ENCODE data around the gene NECAB3.
A peak's percentile ranks its signal among the peaks of the same experiment; 100 is the strongest.

Gene NECAB3, protein sequence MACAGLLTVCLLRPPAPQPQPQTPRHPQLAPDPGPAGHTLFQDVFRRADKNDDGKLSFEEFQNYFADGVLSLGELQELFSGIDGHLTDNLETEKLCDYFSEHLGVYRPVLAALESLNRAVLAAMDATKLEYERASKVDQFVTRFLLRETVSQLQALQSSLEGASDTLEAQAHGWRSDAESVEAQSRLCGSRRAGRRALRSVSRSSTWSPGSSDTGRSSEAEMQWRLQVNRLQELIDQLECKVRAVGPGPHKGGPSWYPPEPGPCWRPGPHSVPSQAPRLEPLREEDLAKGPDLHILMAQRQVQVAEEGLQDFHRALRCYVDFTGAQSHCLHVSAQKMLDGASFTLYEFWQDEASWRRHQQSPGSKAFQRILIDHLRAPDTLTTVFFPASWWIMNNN
- 9.5 to 13.7 (median 12.0) reads per million in 3 donors for total RNA-seq

GRCh38 chr20:33674294-33675135 is at the start of gene NECAB3:
NECAB3 (minus strand) TSS chr20:33674428; CDS start chr20:33674352, 76 bp downstream.
- Histone ChIP-seq H3K36me3 (ENCODE audit: control insufficient read depth, insufficient read depth, low read length) (no peaks in the 10 kb centered on the region), H3K27me3 (replicated peaks; ENCODE audit: control insufficient read depth, insufficient read depth, low read length, poor library complexity, severe bottlenecking) (no peaks in the 10 kb centered on the region), H3K27ac (ENCODE audit: insufficient read depth, low read length, poor library complexity, severe bottlenecking) (peak within 1 kb of the TSS; percentile 23), H3K4me3 (ENCODE audit: insufficient read depth, low read depth, low read length, poor library complexity, severe bottlenecking) (peak within 1 kb of the TSS; percentile 58), H3K9me3 (ENCODE audit: control insufficient read depth, low read length) (no peaks in the 10 kb centered on the region), H3K4me1 (ENCODE audit: control insufficient read depth, insufficient read depth, low read length, poor library complexity, severe bottlenecking) (peaks cover 23% of the 10 kb centered on the region)
- DNase-seq = peak; percentile 51 to 59 (median 52)

DNA sequence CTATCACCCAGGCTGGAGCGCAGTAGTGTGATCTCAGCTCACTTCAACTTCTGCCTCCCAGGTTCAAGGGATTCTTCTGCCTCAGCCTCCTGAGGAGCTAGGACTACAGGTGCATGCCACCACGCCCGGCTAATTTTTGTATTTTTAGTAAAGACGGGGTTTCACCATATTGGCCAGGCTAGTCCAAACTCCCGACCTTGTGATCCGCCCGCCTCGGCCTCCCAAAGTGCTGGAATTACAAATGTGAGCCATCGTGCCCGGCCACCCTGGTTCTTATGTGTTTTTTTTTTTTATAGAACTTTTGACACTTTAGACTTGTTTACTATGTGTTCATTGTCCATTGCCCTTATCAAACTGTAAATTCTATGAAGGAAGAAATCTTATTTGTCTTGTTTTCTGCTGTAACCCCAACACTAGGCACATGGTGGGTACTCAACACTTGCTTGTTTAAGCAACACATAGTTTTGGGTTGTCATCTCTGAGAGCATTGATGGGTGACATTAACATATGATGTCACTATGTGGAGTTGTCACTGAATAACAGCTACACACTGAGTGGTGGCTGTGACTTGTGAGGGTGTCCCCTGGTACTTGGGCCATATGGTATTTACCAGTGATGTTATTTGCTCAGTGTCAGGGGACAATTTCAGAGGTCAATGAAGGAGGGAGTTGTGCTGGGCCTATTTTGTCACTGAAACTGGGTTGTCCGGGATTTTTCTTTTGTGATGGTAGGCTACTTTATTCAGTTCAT is 47.3 kb upstream of the NECAB3 start:
- H3K9me3 ChIP-seq (ENCODE audit: control insufficient read depth, low read length) = no peaks in the 10 kb centered on the region

GRCh38 chr20:33719989-33720709 is 45.9 kb upstream of the NECAB3 start, which contains the start of gene PXMP4:
PXMP4 (minus strand) TSS chr20:33720310; CDS start chr20:33720207, 103 bp downstream.
- H3K36me3 ChIP-seq (ENCODE audit: control insufficient read depth, insufficient read depth, low read length) = no peaks in the 10 kb centered on the region
- peaks cover 11% of the 10 kb centered on the region for H3K4me1 ChIP-seq (ENCODE audit: control insufficient read depth, insufficient read depth, low read length, poor library complexity, severe bottlenecking)
- H3K27ac ChIP-seq (ENCODE audit: insufficient read depth, low read length, poor library complexity, severe bottlenecking) = peak within 1 kb of the TSS; percentile 61
- H3K9me3 ChIP-seq (ENCODE audit: control insufficient read depth, low read length) = no peaks in the 10 kb centered on the region
- DNase-seq = peak; percentile 77 to 87 (median 87)
- H3K27me3 ChIP-seq (replicated peaks; ENCODE audit: control insufficient read depth, insufficient read depth, low read length, poor library complexity, severe bottlenecking) = no peaks in the 10 kb centered on the region
- peak within 1 kb of the TSS; percentile 70 for H3K4me3 ChIP-seq (ENCODE audit: insufficient read depth, low read depth, low read length, poor library complexity, severe bottlenecking)

More for the DNA sequence above, 47.3 kb upstream of the NECAB3 start:
- DNase-seq = no peak
- Histone ChIP-seq H3K27ac (ENCODE audit: insufficient read depth, low read length, poor library complexity, severe bottlenecking) (no peak overlapping the region), H3K4me1 (ENCODE audit: control insufficient read depth, insufficient read depth, low read length, poor library complexity, severe bottlenecking) (peaks cover 11% of the 10 kb centered on the region), H3K36me3 (ENCODE audit: control insufficient read depth, insufficient read depth, low read length) (no peaks in the 10 kb centered on the region), H3K27me3 (replicated peaks; ENCODE audit: control insufficient read depth, insufficient read depth, low read length, poor library complexity, severe bottlenecking) (no peaks in the 10 kb centered on the region), H3K4me3 (ENCODE audit: insufficient read depth, low read depth, low read length, poor library complexity, severe bottlenecking) (no peak overlapping the region)

GRCh38 chr20:33719277-33719988 is 45.2 kb upstream of the NECAB3 start:
- DNase-seq = no peak
- no peaks in the 10 kb centered on the region for H3K27me3 ChIP-seq (replicated peaks; ENCODE audit: control insufficient read depth, insufficient read depth, low read length, poor library complexity, severe bottlenecking)
- H3K4me3 ChIP-seq (ENCODE audit: insufficient read depth, low read depth, low read length, poor library complexity, severe bottlenecking) = peak overlapping the region; percentile 70
- peak overlapping the region; percentile 61 for H3K27ac ChIP-seq (ENCODE audit: insufficient read depth, low read length, poor library complexity, severe bottlenecking)
- no peaks in the 10 kb centered on the region for H3K9me3 ChIP-seq (ENCODE audit: control insufficient read depth, low read length)
- peaks cover 11% of the 10 kb centered on the region for H3K4me1 ChIP-seq (ENCODE audit: control insufficient read depth, insufficient read depth, low read length, poor library complexity, severe bottlenecking)
- peaks cover 4% of the 10 kb centered on the region for H3K36me3 ChIP-seq (ENCODE audit: control insufficient read depth, insufficient read depth, low read length)

DNA sequence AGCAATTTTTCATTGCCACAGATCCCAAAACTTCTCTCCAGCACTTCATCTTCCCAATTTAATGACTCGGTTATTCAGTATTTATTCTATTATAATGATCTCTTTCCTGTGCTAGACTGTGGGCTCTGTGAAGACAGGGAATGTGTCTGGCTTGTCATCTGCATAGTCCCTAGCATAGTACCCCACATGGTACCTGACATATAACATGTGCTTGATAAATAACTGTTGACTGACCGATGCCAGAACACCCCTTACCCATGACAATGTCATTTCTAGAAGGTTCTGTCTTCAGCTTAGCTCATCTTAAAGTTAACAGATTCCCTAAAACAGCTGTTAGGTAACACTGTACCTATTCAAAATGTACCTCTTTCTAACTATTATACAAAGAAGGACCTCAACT is 42.3 kb upstream of the NECAB3 start:
- Histone ChIP-seq H3K4me1 (ENCODE audit: control insufficient read depth, insufficient read depth, low read length, poor library complexity, severe bottlenecking) (peaks cover 11% of the 10 kb centered on the region), H3K36me3 (ENCODE audit: control insufficient read depth, insufficient read depth, low read length) (peaks cover 16% of the 10 kb centered on the region), H3K27ac (ENCODE audit: insufficient read depth, low read length, poor library complexity, severe bottlenecking) (no peak overlapping the region), H3K9me3 (ENCODE audit: control insufficient read depth, low read length) (no peaks in the 10 kb centered on the region), H3K27me3 (replicated peaks; ENCODE audit: control insufficient read depth, insufficient read depth, low read length, poor library complexity, severe bottlenecking) (no peaks in the 10 kb centered on the region), H3K4me3 (ENCODE audit: insufficient read depth, low read depth, low read length, poor library complexity, severe bottlenecking) (no peak overlapping the region)
- no peak for DNase-seq

GRCh38 chr20:33713865-33714367 is 39.7 kb upstream of the NECAB3 start:
- H3K36me3 ChIP-seq (ENCODE audit: control insufficient read depth, insufficient read depth, low read length) = peaks cover 24% of the 10 kb centered on the region
- no peak overlapping the region for H3K27ac ChIP-seq (ENCODE audit: insufficient read depth, low read length, poor library complexity, severe bottlenecking)
- H3K9me3 ChIP-seq (ENCODE audit: control insufficient read depth, low read length) = no peaks in the 10 kb centered on the region
- H3K4me1 ChIP-seq (ENCODE audit: control insufficient read depth, insufficient read depth, low read length, poor library complexity, severe bottlenecking) = peaks cover under 1% of the 10 kb centered on the region
- no peak for DNase-seq
- no peaks in the 10 kb centered on the region for H3K27me3 ChIP-seq (replicated peaks; ENCODE audit: control insufficient read depth, insufficient read depth, low read length, poor library complexity, severe bottlenecking)
- no peak overlapping the region for H3K4me3 ChIP-seq (ENCODE audit: insufficient read depth, low read depth, low read length, poor library complexity, severe bottlenecking)

GRCh38 chr20:33711446-33711738 is 37.2 kb upstream of the NECAB3 start:
- Histone ChIP-seq H3K27me3 (replicated peaks; ENCODE audit: control insufficient read depth, insufficient read depth, low read length, poor library complexity, severe bottlenecking) (no peaks in the 10 kb centered on the region), H3K4me3 (ENCODE audit: insufficient read depth, low read depth, low read length, poor library complexity, severe bottlenecking) (no peak overlapping the region), H3K27ac (ENCODE audit: insufficient read depth, low read length, poor library complexity, severe bottlenecking) (no peak overlapping the region), H3K9me3 (ENCODE audit: control insufficient read depth, low read length) (no peaks in the 10 kb centered on the region), H3K4me1 (ENCODE audit: control insufficient read depth, insufficient read depth, low read length, poor library complexity, severe bottlenecking) (no peaks in the 10 kb centered on the region), H3K36me3 (ENCODE audit: control insufficient read depth, insufficient read depth, low read length) (peaks cover 35% of the 10 kb centered on the region)
- DNase-seq = no peak

GRCh38 chr20:33710681-33711445 is 36.6 kb upstream of the NECAB3 start:
- Histone ChIP-seq H3K27ac (ENCODE audit: insufficient read depth, low read length, poor library complexity, severe bottlenecking) (no peak overlapping the region), H3K4me3 (ENCODE audit: insufficient read depth, low read depth, low read length, poor library complexity, severe bottlenecking) (no peak overlapping the region), H3K36me3 (ENCODE audit: control insufficient read depth, insufficient read depth, low read length) (peaks cover 35% of the 10 kb centered on the region), H3K9me3 (ENCODE audit: control insufficient read depth, low read length) (no peaks in the 10 kb centered on the region), H3K27me3 (replicated peaks; ENCODE audit: control insufficient read depth, insufficient read depth, low read length, poor library complexity, severe bottlenecking) (no peaks in the 10 kb centered on the region), H3K4me1 (ENCODE audit: control insufficient read depth, insufficient read depth, low read length, poor library complexity, severe bottlenecking) (no peaks in the 10 kb centered on the region)
- DNase-seq = no peak

Data from effector memory CD4-positive, alpha-beta T cell (primary cell).